Ishikawa (cell line): ENCODE measurements around the gene PPM1E.

ENCODE experiments used
- FOXM1 ChIP-seq: IDR thresholded peaks from 2 replicates; pipeline ENCODE4 v1.6.1; 2012; ENCODE audit warnings: low read depth, borderline replicate concordance
- TAF1 ChIP-seq: IDR thresholded peaks from 2 replicates; pipeline ENCODE4 v1.6.1; 2012; ENCODE audit warnings: low read depth, mild to moderate bottlenecking
- TEAD4 ChIP-seq: IDR thresholded peaks from 2 replicates; pipeline ENCODE4 v1.6.1; 2012

GRCh38 chr17:58932956-58933355 is 177.3 kb downstream of the PPM1E start:
- no peak for TF ChIP-seq FOXM1
- no peak for TF ChIP-seq TEAD4
- TF ChIP-seq TAF1 = no peak
